ENCODE results near the gene IFNAR2.

DNA sequence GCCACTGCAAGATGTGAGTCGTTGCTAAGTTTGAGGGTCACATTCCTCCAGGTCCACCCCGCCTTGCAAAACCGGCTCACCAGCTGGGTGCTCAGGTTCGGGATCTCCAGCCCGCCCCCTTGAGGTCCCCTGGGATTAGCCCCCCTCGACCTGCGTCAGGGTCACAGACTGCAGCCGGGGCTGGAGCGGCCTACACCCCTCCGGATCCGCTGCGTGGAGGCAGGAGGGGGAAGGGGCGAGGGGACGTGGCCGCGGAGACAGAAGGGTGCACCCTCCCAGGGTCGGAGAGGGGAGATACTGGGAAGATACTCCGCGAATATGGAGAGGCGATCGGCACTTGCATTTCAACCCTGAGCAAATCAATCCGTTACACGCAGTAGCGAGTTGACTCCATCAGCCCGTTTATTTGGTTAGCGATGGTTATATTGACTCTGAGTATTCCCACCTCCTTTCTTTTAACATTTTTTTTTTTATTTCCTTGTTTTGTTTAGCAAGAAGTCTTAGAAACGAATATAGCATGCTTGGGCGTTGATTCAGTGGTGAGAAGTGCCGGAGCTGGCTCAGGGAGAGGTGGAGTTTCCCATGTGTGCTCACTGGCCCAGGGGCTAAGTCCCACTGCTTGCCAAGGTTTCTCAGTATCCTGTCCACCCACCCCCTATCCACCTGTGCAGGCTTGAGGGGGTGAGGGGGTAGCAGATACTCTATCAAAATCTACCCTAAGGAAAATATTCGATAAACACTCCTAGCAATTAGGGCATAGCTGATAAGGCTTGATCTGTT lies 997 bp downstream of the IFNAR2 start:
- TF ChIP-seq POLR2A (IDR thresholded peaks at IDR 0.05) (no peak), CTCF (IDR thresholded peaks at IDR 0.05) (peak in 1 of 4 experiments; percentile 42), POLR2AphosphoS5 (IDR thresholded peaks at IDR 0.05) (no peak)
